COLO668 (cell line): ENCODE results near the gene AEBP2.
"Not testable (repeated sequence)": the region's sequence is repeated elsewhere in the genome, so short reads cannot be mapped to it uniquely, and the experiment has no call there.

ENCODE experiments used
- DNase-seq: peaks from one replicate; lab custom pipeline; 2025; ENCODE audit not compliant: unreplicated experiment; lab: John Stamatoyannopoulos, UW

Gene AEBP2

DNA sequence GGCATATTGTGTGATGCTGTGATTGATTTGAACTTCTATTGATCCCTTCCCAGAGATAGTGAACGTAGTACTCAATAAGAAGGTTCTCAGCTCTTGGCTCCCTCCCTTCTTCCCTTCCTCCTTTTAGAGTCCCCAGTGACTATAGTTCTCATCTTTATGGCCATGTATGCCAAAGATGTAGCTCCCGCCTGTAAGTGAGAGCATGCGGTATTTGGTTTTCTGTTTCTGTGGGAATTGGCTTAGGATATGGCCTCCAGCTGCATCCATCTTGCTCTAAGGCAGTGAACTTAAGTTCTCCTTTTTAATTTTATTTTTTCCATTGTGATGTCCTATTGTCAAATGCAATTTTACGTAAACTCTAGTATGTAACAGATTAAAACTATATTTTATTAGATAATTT is 109.5 kb downstream of the AEBP2 start:
- DNase-seq: no peak

GRCh38 chr12:19550626-19551025 is 111.3 kb downstream of the AEBP2 start:
- DNase-seq: no peak

DNA sequence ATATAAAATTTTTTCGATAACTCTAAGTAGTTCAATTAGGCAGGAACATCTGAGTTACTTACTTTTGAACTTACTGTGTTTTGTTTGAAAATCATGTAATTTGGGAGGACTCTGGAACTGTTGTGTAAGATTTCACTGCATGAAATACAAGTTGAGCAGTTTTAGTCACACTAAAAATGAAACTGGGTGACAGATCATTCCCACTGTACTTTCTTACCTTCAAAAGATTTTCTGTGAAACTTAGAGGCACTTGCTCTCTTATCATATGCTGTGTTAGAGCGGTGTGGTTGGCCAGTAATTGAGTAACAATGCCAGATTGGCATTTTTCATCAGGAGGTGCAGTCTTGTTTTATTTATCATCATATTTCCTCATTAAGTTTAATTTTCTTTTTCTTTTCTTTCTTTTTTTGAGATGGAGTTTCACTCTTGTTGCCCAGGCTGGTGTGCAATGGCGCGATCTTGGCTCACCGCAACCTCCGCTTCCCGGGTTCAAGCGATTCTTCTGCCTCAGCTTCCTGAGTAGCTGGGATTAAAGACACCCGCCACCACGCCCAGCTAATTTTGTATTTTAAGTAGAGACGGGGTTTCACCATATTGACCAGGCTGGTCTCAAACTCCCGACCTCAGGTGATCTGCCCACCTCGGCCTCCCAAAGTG is 113.3 kb downstream of the AEBP2 start:
- not testable (repeated sequence) for DNase-seq

DNA sequence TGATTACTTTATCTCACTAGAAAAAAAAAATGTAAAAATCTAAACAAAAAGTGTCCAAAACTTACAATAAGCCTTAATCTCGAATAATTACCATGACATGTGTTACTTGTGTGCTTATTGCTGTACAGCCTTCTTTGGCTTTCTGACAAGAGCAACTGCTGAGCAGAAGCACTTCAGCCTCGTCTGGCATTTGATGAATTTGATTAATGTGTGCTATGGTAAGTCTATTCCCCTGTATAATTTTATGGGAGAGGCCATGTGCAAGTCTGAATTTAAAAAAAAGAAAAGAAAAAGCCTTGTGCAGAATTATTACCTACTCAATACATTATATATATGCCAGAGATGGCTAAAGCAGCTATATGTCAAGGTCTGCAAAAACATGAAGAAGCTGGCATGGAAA is 113.9 kb downstream of the AEBP2 start:
- no peak for DNase-seq

GRCh38 chr12:19561411-19561961 is 122.2 kb downstream of the AEBP2 start:
- no peak for DNase-seq
